K562 (cell line): Measurements from ENCODE around the gene MBD4. TPM values are rescaled to one million over a fixed set of nuclear protein-coding genes. Genes with fewer than 3 reads are reported as not detected.
A peak's percentile ranks its signal among the peaks of the same experiment; 100 is the strongest.

Source experiments
- BCOR ChIP-seq: fragments of 450-650 bp; IDR thresholded peaks from 2 replicates; pipeline ENCODE4 v1.6.1; 2016
- CREBBP ChIP-seq: IDR thresholded peaks from one replicate; pipeline ENCODE4 v1.6.1; 2012; ENCODE audit warnings: low read depth, mild to moderate bottlenecking, control low read depth, inconsistent platforms, low read length
- EHMT2 ChIP-seq: fragments of 450-650 bp; IDR thresholded peaks from 2 replicates; pipeline ENCODE4 v1.6.1; 2018; ENCODE audit warnings: antibody characterized with exemption
- ELF4 ChIP-seq: fragments of 450-650 bp; formaldehyde crosslinking; IDR thresholded peaks from 2 replicates; pipeline ENCODE4 v1.4.0; 2022; ENCODE audit warnings: missing genetic modification characterization
- HDAC2 ChIP-seq: fragments of 450-650 bp; IDR thresholded peaks from 2 replicates; pipeline ENCODE4 v1.6.1; 2016; ENCODE audit warnings: mild to moderate bottlenecking
- IRF2 ChIP-seq: sonication (generic); formaldehyde crosslinking; IDR thresholded peaks from 2 replicates; pipeline ENCODE4 v1.8.1; 2022; ENCODE audit warnings: mild to moderate bottlenecking, missing genetic modification reagents
- KAT2B ChIP-seq: IDR thresholded peaks from one replicate; pipeline ENCODE4 v1.6.1; 2012; ENCODE audit warnings: low read depth, mild to moderate bottlenecking, control low read depth, inconsistent platforms, low read length, moderate library complexity
- KLF1 ChIP-seq: fragments of 450-650 bp; IDR thresholded peaks from 2 replicates; pipeline ENCODE4 v1.6.1; 2016; ENCODE audit warnings: missing genetic modification characterization, missing compliant biosample characterization
- MYC ChIP-seq, 2 experiments: fragments of 250-450 bp in 1 of 2; sonication (Bioruptor Pico) in 1 of 2; IDR thresholded peaks; 2 replicates each; pipeline versions ENCODE4 v1.5.1 to v1.6.1; 2012 to 2021; ENCODE audit warnings: low read depth in 2 of 2, borderline replicate concordance in 1 of 2, improper control_type of control experiment in 1 of 2, low read length in 1 of 2, mild to moderate bottlenecking in 1 of 2, moderate library complexity in 1 of 2
- NFE2 ChIP-seq: IDR thresholded peaks from 2 replicates; pipeline ENCODE4 v1.6.1; 2014; ENCODE audit warnings: antibody characterized with exemption, low read depth
- NFXL1 ChIP-seq: fragments of 450-650 bp; formaldehyde crosslinking; IDR thresholded peaks from 2 replicates; pipeline ENCODE4 v1.4.0; 2021; ENCODE audit warnings: mild to moderate bottlenecking
- SMARCE1 ChIP-seq: fragments of 450-650 bp; IDR thresholded peaks from 2 replicates; pipeline ENCODE4 v1.7.1; 2016; ENCODE audit warnings: mild to moderate bottlenecking
- ZBED1 ChIP-seq: IDR thresholded peaks from 2 replicates; pipeline ENCODE4 v1.6.1; 2014
- ZNF274 ChIP-seq: IDR thresholded peaks from 2 replicates; pipeline ENCODE4 v1.6.1; 2011; ENCODE audit warnings: low read depth, mild to moderate bottlenecking, low read length, moderate library complexity, borderline replicate concordance
- ZNF311 ChIP-seq: fragments of 250-450 bp; sonication (Bioruptor Pico); IDR thresholded peaks from 2 replicates; pipeline ENCODE4 v1.4.0; 2020; ENCODE audit warnings: mild to moderate bottlenecking, moderate library complexity
- polyA plus RNA-seq, 8 experiments: library from polyadenylated mRNA; depleted of rRNA in 4 of 8; stranded (reverse) in 5 of 8; unstranded in 3 of 8; fragments of >200 nt; fragmentation: Nextera tagmentation in 2 of 8; fragmentation: Illumina TruSeq in 1 of 8; extraction: Ambion mirVana in 2 of 8; extraction: Trizol in 1 of 8; gene quantifications; 2 replicates each; pipeline versions ENCODE4 v1.2.1 to v1.2.3, GENCODE V29; 2011 to 2014; ENCODE audit warnings: inconsistent platforms in 1 of 8, missing spikeins in 1 of 8
- total RNA-seq, 7 experiments: library from RNA; depleted of rRNA in 6 of 7; stranded (reverse); fragments of >200 nt in 6 of 7; fragmentation: Illumina TruSeq in 2 of 7; extraction: Trizol in 2 of 7; gene quantifications; 2 replicates each; pipeline versions ENCODE4 v1.2.1 to v1.2.3, GENCODE V29; 2011 to 2021; ENCODE audit warnings: low replicate concordance in 1 of 7
- TF ChIP-seq, protein P1 (sequence below): sonication (generic); formaldehyde crosslinking; IDR thresholded peaks from 2 replicates; pipeline ENCODE4 v1.8.0; 2023; ENCODE audit warnings: mild to moderate bottlenecking, missing genetic modification reagents
- TF ChIP-seq, protein P2 (sequence below), 2 experiments: fragments of 450-650 bp; IDR thresholded peaks; 2 replicates each; pipeline ENCODE4 v1.6.1; 2018; ENCODE audit warnings: mild to moderate bottlenecking in 2 of 2, low read depth in 1 of 2; ENCODE audit not compliant: partially characterized antibody in 2 of 2
- TF ChIP-seq, protein P3 (sequence below), 3 experiments: IDR thresholded peaks in 2 of 3; conservative IDR thresholded peaks in 1 of 3; 2 replicates each; pipeline ENCODE4 v1.5.1; 2011 to 2012; ENCODE audit warnings: low read length in 3 of 3, mild to moderate bottlenecking in 3 of 3, control low read depth in 2 of 3, improper control_type of control experiment in 1 of 3, inconsistent platforms in 1 of 3, low read depth in 1 of 3, mixed read lengths in 1 of 3, moderate library complexity in 1 of 3; ENCODE audit not compliant: insufficient read depth in 2 of 3

MBD4 gene
- total and polyA plus RNA-seq, 9 of the 15 experiments (the other 6 are each of a cell fraction or from before 2014, with no cell fraction given) = 13.3 to 63.9 (median 39.0) TPM

DNA sequence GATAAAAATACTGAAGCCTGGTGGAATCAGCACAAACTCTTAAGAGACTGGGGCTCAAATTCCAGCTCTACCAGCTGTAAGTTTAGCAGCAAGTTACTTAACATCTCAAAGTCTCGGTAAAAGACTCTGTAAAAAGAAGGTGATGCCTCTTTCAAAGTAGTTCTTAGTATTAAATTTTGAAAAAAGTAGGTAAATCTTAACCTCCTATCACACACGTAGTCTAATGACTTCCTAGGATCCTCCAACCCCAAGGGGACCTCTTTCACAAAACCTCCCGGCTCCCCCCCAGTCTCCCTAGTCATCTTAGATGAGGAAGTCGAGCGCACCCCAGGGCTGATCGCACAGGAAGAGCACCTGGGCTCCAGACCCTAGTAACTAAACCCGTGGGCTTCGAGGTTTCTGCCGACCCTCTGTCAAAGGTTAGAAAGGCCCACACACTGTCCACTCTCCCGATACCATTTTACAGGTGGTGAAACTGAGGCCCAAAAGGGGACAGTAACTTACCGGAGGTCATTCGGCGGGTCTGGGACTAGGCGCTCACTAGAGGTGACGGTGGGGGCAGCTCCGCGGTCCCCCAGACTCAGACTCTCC, 427 bp downstream of the MBD4 start (continued):
- TF ChIP-seq, protein P1, sequence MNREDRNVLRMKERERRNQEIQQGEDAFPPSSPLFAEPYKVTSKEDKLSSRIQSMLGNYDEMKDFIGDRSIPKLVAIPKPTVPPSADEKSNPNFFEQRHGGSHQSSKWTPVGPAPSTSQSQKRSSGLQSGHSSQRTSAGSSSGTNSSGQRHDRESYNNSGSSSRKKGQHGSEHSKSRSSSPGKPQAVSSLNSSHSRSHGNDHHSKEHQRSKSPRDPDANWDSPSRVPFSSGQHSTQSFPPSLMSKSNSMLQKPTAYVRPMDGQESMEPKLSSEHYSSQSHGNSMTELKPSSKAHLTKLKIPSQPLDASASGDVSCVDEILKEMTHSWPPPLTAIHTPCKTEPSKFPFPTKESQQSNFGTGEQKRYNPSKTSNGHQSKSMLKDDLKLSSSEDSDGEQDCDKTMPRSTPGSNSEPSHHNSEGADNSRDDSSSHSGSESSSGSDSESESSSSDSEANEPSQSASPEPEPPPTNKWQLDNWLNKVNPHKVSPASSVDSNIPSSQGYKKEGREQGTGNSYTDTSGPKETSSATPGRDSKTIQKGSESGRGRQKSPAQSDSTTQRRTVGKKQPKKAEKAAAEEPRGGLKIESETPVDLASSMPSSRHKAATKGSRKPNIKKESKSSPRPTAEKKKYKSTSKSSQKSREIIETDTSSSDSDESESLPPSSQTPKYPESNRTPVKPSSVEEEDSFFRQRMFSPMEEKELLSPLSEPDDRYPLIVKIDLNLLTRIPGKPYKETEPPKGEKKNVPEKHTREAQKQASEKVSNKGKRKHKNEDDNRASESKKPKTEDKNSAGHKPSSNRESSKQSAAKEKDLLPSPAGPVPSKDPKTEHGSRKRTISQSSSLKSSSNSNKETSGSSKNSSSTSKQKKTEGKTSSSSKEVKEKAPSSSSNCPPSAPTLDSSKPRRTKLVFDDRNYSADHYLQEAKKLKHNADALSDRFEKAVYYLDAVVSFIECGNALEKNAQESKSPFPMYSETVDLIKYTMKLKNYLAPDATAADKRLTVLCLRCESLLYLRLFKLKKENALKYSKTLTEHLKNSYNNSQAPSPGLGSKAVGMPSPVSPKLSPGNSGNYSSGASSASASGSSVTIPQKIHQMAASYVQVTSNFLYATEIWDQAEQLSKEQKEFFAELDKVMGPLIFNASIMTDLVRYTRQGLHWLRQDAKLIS (CRISPR knock-in tag) = 0 out of 2 replicates have a peak, but pooled peaks have one; percentile 50
- TF ChIP-seq KLF1 (tag) = 0 out of 2 replicates have a peak, but pooled peaks have one; percentile 30
- TF ChIP-seq EHMT2 = no peak
- TF ChIP-seq ZNF274 = no peak
- TF ChIP-seq, protein P2, sequence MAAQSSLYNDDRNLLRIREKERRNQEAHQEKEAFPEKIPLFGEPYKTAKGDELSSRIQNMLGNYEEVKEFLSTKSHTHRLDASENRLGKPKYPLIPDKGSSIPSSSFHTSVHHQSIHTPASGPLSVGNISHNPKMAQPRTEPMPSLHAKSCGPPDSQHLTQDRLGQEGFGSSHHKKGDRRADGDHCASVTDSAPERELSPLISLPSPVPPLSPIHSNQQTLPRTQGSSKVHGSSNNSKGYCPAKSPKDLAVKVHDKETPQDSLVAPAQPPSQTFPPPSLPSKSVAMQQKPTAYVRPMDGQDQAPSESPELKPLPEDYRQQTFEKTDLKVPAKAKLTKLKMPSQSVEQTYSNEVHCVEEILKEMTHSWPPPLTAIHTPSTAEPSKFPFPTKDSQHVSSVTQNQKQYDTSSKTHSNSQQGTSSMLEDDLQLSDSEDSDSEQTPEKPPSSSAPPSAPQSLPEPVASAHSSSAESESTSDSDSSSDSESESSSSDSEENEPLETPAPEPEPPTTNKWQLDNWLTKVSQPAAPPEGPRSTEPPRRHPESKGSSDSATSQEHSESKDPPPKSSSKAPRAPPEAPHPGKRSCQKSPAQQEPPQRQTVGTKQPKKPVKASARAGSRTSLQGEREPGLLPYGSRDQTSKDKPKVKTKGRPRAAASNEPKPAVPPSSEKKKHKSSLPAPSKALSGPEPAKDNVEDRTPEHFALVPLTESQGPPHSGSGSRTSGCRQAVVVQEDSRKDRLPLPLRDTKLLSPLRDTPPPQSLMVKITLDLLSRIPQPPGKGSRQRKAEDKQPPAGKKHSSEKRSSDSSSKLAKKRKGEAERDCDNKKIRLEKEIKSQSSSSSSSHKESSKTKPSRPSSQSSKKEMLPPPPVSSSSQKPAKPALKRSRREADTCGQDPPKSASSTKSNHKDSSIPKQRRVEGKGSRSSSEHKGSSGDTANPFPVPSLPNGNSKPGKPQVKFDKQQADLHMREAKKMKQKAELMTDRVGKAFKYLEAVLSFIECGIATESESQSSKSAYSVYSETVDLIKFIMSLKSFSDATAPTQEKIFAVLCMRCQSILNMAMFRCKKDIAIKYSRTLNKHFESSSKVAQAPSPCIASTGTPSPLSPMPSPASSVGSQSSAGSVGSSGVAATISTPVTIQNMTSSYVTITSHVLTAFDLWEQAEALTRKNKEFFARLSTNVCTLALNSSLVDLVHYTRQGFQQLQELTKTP (IDR thresholded peaks at IDR 0.05; ENCODE audit: low read depth in 1 of 2, partially characterized antibody in 2 of 2) = peak; percentile 44 to 51
- TF ChIP-seq NFE2 = peak; percentile 33; the same call in 1 of the 2 replicates
- TF ChIP-seq, protein P3, sequence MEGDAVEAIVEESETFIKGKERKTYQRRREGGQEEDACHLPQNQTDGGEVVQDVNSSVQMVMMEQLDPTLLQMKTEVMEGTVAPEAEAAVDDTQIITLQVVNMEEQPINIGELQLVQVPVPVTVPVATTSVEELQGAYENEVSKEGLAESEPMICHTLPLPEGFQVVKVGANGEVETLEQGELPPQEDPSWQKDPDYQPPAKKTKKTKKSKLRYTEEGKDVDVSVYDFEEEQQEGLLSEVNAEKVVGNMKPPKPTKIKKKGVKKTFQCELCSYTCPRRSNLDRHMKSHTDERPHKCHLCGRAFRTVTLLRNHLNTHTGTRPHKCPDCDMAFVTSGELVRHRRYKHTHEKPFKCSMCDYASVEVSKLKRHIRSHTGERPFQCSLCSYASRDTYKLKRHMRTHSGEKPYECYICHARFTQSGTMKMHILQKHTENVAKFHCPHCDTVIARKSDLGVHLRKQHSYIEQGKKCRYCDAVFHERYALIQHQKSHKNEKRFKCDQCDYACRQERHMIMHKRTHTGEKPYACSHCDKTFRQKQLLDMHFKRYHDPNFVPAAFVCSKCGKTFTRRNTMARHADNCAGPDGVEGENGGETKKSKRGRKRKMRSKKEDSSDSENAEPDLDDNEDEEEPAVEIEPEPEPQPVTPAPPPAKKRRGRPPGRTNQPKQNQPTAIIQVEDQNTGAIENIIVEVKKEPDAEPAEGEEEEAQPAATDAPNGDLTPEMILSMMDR (IDR thresholded peaks at IDR 0.05 in 2 of 3, conservative IDR thresholded peaks at IDR 0.05 in 1 of 3; ENCODE audit: insufficient read depth in 2 of 3, low read depth in 1 of 3, low read length in 3 of 3) = no peak
- no peak for TF ChIP-seq IRF2 (CRISPR knock-in tag)
- no peak for TF ChIP-seq KAT2B
- TF ChIP-seq ELF4 (CRISPR knock-in tag) = no peak
- TF ChIP-seq ZNF311 = no peak
- TF ChIP-seq BCOR = peak; percentile 93
- TF ChIP-seq ZBED1 = no peak
- TF ChIP-seq MYC (IDR thresholded peaks at IDR 0.05; ENCODE audit: low read depth, low read length) = no peak
- TF ChIP-seq MYC (CRISPR knock-in tag; IDR thresholded peaks at IDR 0.05; ENCODE audit: borderline replicate concordance, low read depth) = no peak
- TF ChIP-seq HDAC2 = peak; percentile 76
- TF ChIP-seq NFXL1 = no peak
- TF ChIP-seq SMARCE1 = 0 out of 2 replicates have a peak, but pooled peaks have one; percentile 31
- TF ChIP-seq CREBBP = no peak
